GM19463 (cell line): ENCODE data around the gene USP11.

Experiments used
- ATAC-seq: cut with Tn5 transposase; IDR thresholded peaks from one replicate; pipeline ENCODE4 v1.9.1; 2021; ENCODE audit warnings: mild to moderate bottlenecking, moderate library complexity; ENCODE audit not compliant: unreplicated experiment

The USP11 gene

GRCh38 chrX:47202877-47203276 lies 29.9 kb upstream of the USP11 start:
- ATAC-seq, result no peak

DNA sequence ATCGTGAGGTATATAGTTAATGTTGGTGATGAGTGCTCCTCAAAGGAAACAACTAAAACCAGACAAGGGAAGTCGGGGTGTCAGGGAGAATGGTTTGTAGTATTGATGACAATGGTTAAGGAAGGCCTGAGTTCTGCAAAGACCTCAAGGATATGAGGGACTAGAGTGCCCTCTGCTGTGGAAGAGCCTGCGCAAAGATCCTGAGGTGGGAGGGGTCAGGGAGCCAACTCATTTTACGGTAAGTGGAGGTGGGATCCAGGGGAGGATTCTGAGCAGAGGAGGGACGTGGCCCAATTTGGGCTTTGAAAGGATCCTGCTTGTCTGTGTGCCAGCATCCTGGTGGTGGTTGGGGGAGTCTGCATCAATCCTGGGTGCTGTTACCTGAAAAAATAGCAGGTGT lies 27.8 kb upstream of the USP11 start:
- no peak for ATAC-seq

DNA sequence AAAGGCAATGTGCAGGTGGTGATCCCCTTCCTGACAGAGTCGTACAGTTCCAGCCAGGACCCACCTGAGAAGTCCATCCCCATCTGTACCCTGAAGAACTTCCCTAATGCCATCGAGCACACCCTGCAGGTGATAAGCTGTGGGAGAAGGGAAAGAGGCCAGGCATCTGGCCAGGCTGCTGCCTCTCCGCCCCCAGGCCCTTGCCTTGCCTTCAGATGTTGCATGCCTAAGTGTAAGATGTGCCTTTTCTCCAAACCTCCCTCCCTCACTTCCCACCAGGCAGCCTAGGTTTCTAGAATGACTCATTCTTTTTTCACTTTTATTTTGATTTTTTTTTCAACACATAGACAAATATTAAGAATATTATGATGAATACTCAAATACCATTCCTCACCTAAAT lies 26.5 kb upstream of the USP11 start:
- no peak for ATAC-seq

- no peak for ATAC-seq
These were observed 24.7 kb upstream of the USP11 start for GRCh38 chrX:47208108-47208507.

DNA sequence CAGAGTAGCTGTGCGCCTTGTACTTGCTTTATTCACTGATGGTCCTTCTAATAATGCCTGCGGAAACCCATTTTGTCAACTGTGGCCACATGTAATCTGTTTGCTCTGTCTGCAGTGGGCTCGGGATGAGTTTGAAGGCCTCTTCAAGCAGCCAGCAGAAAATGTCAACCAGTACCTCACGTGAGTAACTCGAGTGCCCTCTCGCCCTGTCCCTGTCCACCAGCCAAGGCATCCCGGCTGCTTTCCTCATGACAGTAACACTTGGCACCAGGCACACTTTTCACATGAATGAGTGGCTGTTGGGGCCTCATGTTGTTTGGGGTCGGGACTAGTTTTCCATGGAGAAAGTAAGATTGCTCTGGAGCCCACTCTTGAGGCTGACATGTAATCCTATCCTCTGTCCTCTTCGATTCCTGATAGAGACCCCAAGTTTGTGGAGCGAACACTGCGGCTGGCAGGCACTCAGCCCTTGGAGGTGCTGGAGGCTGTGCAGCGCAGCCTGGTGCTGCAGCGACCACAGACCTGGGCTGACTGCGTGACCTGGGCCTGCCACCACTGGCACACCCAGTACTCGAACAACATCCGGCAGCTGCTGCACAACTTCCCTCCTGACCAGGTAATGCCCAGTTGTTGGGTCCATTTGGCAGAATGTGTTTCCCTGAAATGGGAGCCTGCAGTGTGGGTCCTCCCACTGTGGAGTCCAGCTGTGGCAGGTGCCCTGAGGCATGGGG lies 23.1 kb upstream of the USP11 start:
- ATAC-seq, result no peak

GRCh38 chrX:47210661-47211425 lies 22.0 kb upstream of the USP11 start:
- no peak for ATAC-seq

- ATAC-seq, result no peak
These were observed 20.2 kb upstream of the USP11 start for GRCh38 chrX:47212381-47213293.

DNA sequence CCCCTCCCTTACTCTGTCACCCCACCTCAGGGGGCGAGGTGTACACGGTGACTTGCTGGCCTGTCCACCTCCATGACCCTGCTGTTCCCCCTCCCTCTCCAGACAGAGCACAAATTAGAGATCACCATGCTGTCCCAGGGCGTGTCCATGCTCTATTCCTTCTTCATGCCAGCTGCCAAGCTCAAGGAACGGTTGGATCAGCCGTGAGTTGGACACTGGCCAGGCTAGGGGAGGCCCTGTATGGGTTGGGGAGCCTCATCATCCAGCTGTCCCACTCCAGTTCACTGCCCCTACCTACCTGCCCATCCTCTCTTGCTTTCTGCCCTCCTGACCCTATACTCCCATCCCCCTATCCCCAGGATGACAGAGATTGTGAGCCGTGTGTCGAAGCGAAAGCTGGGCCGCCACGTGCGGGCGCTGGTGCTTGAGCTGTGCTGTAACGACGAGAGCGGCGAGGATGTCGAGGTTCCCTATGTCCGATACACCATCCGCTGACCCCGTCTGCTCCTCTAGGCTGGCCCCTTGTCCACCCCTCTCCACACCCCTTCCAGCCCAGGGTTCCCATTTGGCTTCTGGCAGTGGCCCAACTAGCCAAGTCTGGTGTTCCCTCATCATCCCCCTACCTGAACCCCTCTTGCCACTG lies 18.3 kb upstream of the USP11 start:
- ATAC-seq, result no peak

GRCh38 chrX:47215291-47215900 lies 17.4 kb upstream of the USP11 start:
- no peak for ATAC-seq

DNA sequence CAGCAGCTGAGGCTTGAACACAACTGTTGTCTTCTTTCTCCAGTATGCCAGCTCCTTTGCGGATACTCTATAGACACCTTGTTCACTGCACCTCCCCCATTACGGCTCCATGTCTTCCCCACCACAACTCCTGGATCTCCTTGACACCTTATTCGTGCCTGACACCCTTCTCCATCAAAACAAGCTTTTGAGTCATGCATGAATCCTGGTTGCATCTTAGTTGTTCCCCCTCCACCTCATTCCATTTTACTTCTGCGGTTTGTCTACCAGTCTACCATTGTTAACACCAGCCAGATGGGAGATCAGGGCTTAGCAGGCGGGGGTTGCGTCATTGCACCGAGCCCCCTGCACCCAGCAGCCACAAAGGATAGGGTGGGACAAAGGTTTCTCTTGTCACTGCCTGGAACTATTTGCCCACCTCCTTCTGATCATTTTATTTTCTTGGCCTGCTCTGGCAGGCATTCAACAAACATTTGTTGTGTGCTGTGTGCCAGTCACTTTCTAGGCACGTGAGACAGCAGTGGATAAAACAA lies 16.4 kb upstream of the USP11 start:
- no peak for ATAC-seq

DNA sequence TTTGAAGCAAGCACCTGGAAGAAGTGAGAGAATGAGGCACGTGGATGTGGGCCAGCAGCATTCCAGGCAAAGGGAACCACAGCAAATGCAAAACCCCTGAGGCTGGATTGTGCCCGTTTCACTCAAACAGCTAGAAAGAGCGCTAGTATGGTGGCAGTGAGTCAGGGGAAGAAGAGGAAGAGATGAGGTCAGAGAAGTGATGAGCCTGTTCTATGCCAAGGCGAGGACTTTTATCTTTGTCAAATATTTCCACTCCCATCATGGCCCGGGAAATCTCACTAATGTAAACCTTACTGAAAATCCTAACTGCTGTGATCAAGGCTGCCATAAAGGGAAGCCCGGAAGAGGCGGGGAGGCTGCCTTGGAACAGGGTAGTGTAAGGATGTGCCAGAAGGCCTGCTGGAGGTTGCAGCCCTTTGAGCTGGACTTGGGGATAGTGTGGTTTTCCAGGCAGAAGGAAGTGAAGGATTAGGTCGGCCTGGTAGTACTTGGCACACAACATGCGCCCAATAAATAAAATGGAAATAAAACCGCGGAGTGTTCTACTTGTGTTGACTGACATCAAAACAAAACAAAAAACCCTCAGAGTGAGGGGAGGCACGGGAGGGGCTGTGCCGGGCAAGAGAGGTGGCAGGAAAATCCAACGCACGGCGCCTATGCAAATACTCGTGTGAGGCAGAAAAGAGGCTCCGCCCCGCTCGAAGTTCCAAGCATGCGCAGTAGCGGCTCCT lies 15.5 kb upstream of the USP11 start:
- ATAC-seq, result no peak

DNA sequence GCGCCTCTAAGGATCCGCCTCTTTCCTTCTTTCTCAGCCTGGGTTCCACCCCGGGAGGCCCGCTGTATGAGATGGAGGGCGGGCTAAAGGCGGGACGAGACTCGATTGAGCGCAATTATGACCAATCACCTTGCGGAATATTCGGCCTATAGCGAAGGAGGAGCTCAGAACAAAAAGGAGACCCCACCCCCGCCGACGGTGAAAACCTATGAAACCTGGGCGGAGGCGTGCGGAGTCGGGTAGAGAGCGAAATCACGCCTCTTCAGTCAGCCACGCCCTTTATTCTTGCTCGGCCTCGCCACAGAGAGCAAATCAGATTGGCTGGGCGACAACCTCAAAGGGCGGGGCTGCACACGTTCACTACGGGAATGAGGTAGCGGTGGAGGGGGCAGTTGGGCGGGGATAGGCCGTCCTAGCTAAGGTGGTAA lies 14.9 kb upstream of the USP11 start:
- peak; percentile 84 for ATAC-seq

- ATAC-seq, result peak; percentile 39
These were observed 14.4 kb upstream of the USP11 start, which contains the start of gene CDK16 for GRCh38 chrX:47218280-47218919. TSS of gene CDK16 (plus strand) at chrX:47218681. CDS start at chrX:47223558, 4,877 bp downstream.

DNA sequence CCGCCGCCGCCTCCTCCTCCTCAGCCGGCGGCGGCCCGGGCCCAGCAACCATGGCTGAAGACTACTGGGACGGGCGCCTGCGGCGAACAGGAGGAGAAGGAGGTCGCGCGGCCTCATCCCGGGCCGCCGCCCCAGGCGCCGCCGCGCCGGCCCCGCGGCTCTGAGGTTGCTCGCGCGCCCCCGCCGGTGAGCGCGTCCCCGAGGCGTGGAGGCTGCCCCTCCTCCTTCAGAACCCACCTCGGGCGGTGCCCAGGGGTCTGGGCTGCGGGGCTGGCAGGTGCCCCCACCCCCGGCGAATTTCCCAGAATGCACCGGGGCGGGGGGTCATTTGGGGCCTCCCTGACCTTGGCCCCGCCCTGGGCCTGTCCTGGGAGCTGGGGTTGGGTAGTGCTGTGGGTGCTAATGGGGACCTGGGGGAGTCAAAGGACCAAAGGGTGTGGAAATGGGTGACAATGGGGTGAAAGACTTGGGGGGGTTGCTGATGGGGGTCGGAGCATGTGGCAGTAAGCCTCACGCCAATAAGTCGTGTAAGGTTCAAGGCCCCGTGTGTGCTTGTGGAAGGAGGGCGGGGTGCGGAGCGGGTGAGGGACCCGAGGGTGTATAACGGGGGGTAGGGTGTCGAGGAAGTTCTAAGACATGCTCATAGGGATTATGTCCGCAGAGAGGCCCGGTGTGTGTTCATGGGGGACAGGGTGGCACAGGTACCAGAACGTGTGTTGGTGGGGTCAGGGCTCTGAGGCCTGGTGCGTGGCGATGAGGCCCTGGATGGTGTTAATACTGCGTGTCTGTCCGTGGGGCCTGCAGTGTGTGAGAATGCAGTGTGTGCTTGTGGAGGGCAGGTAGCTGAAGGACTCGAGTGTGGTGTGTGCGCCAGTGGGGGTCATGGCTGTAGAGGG lies 13.6 kb upstream of the USP11 start:
- ATAC-seq, result no peak

- ATAC-seq, result no peak
These were observed 11.1 kb upstream of the USP11 start for GRCh38 chrX:47221756-47222155.

GRCh38 chrX:47222751-47223350 lies 10.0 kb upstream of the USP11 start:
- ATAC-seq, result no peak

GRCh38 chrX:47223476-47224250 lies 9.1 kb upstream of the USP11 start:
- ATAC-seq, result no peak
